A549 (cell line): ENCODE measurements around the gene CNTNAP2. TPM values are rescaled to one million over a fixed set of nuclear protein-coding genes. Genes with fewer than 3 reads are reported as not detected.
"Not testable (repeated sequence)": the region's sequence is repeated elsewhere in the genome, so short reads cannot be mapped to it uniquely, and the experiment has no call there.

Experiments used
- ATAC-seq, 2 experiments: fragments of 200-7000 bp in 1 of 2; fragments of >200 bp in 1 of 2; cut with Nextera tagmentation in 1 of 2; cut with Tn5 transposase in 1 of 2; 3 replicates each; pipeline versions ENCODE4 v1.8.0 to v1.9.1; 2018 to 2020; ENCODE audit warnings: mild to moderate bottlenecking in 1 of 2, moderate library complexity in 1 of 2
- CTCF ChIA-PET: fragments of 300-600 bp; sonication (Branson Sonifier 250); formaldehyde crosslinking; extraction: SDS; loops from one replicate; lab custom pipeline; 2021; ENCODE audit warnings: antibody characterized with exemption, inconsistent platforms; lab: Yijun Ruan, JAX
- POLR2A ChIA-PET: fragments of 350-600 bp; formaldehyde crosslinking; extraction: SDS; loops from one replicate; lab custom pipeline; 2021; ENCODE audit warnings: antibody characterized with exemption, inconsistent platforms; lab: Yijun Ruan, JAX
- DNase-seq, 2 experiments: peaks; one replicate each; pipeline versions ENCODE4 v3.0.0 to v3.0.0-alpha.2; 2011 to 2016; ENCODE audit warnings: low read depth in 1 of 2, low spot score in 1 of 2
- FAIRE-seq: peaks from 2 replicates; lab custom pipeline; 2011; peaks lifted over from hg19 to GRCh38; lab: Jason Lieb, UNC
- H3K27ac ChIP-seq, 2 experiments: fragments of >200 bp; sonication (Bioruptor Twin); formaldehyde crosslinking; 3 replicates each; pipeline ENCODE4 v1.5.1; 2016 to 2017
- H3K4me1 ChIP-seq: fragments of >200 bp; sonication (Bioruptor Twin); formaldehyde crosslinking; 3 replicates; pipeline ENCODE4 v1.6.1; 2016
- H3K4me2 ChIP-seq: fragments of >200 bp; sonication (Bioruptor Twin); formaldehyde crosslinking; 3 replicates; pipeline ENCODE4 v1.6.1; 2016
- H3K4me3 ChIP-seq: fragments of >200 bp; sonication (Bioruptor Twin); formaldehyde crosslinking; 3 replicates; pipeline ENCODE4 v1.5.1; 2016
- H3K9me3 ChIP-seq: fragments of >200 bp; sonication (Bioruptor Twin); formaldehyde crosslinking; 3 replicates; pipeline ENCODE4 v1.6.1; 2016
- CBX2 ChIP-seq: fragments of 200-600 bp; sonication (generic); IDR thresholded peaks from 2 replicates; pipeline ENCODE4 v1.6.1; 2016; ENCODE audit warnings: low read depth, mild to moderate bottlenecking, borderline replicate concordance
- CBX8 ChIP-seq: fragments of 200-600 bp; sonication (generic); IDR thresholded peaks from 2 replicates; pipeline ENCODE4 v1.6.1; 2016
- CHD4 ChIP-seq: fragments of 200-600 bp; sonication (generic); IDR thresholded peaks from 2 replicates; pipeline ENCODE4 v1.6.1; 2016; ENCODE audit warnings: antibody characterized with exemption, mild to moderate bottlenecking, borderline replicate concordance
- EHMT2 ChIP-seq: fragments of 200-600 bp; sonication (generic); IDR thresholded peaks from 2 replicates; pipeline ENCODE4 v1.6.1; 2016; ENCODE audit warnings: antibody characterized with exemption, low read depth, mild to moderate bottlenecking, moderate library complexity
- EP300 ChIP-seq, 2 experiments: fragments of >200 bp; sonication (Bioruptor Twin); formaldehyde crosslinking; IDR thresholded peaks; 2 replicates in 1 of 2; 3 replicates in 1 of 2; pipeline ENCODE4 v1.6.1; 2016 to 2017
- FOXS1 ChIP-seq: fragments of 250-450 bp; sonication (Bioruptor Pico); IDR thresholded peaks from 2 replicates; pipeline ENCODE4 v1.5.0; 2020; ENCODE audit warnings: mild to moderate bottlenecking, moderate library complexity
- HDAC2 ChIP-seq: fragments of 200-600 bp; sonication (generic); IDR thresholded peaks from 2 replicates; pipeline ENCODE4 v1.6.1; 2016
- HES2 ChIP-seq: fragments of >200 bp; sonication (Bioruptor Twin); formaldehyde crosslinking; IDR thresholded peaks from 2 replicates; pipeline ENCODE4 v1.6.1; 2016
- HOXA7 ChIP-seq: fragments of 250-450 bp; sonication (Bioruptor Pico); IDR thresholded peaks from 2 replicates; pipeline ENCODE4 v1.5.0; 2020; ENCODE audit warnings: mild to moderate bottlenecking, moderate library complexity
- KDM5A ChIP-seq: fragments of 200-600 bp; sonication (generic); IDR thresholded peaks from 2 replicates; pipeline ENCODE4 v1.6.1; 2016; ENCODE audit warnings: antibody characterized with exemption, mild to moderate bottlenecking
- MAFK ChIP-seq: fragments of 450-650 bp; IDR thresholded peaks from 2 replicates; pipeline ENCODE4 v1.6.1; 2014; ENCODE audit not compliant: partially characterized antibody
- NPAS2 ChIP-seq: fragments of 250-450 bp; sonication (Bioruptor Pico); IDR thresholded peaks from 2 replicates; pipeline ENCODE4 v1.8.0; 2022; ENCODE audit warnings: mild to moderate bottlenecking, moderate library complexity, borderline replicate concordance
- POLR2A ChIP-seq: IDR thresholded peaks from 2 replicates; pipeline ENCODE4 v1.6.1; 2012; ENCODE audit warnings: mild to moderate bottlenecking, low read length
- POLR2AphosphoS2 ChIP-seq: conservative IDR thresholded peaks from 2 replicates; pipeline ENCODE4 v1.6.1; 2012; ENCODE audit warnings: low read length, improper control_type of control experiment, inconsistent platforms
- RCOR1 ChIP-seq: fragments of 150-350 bp; IDR thresholded peaks from 2 replicates; pipeline ENCODE4 v1.6.1; 2014; ENCODE audit warnings: antibody characterized with exemption, low read length, low read depth
- SMC3 ChIP-seq: fragments of >200 bp; sonication (Bioruptor Twin); formaldehyde crosslinking; IDR thresholded peaks from 3 replicates; pipeline ENCODE4 v1.6.1; 2018; ENCODE audit warnings: inconsistent platforms
- TP53 ChIP-seq: fragments of 250-450 bp; sonication (Bioruptor Pico); IDR thresholded peaks from 2 replicates; pipeline ENCODE4 v1.5.0; 2021; ENCODE audit warnings: mild to moderate bottlenecking, moderate library complexity
- USF2 ChIP-seq: fragments of 450-650 bp; IDR thresholded peaks from 2 replicates; pipeline ENCODE4 v1.6.1; 2014; ENCODE audit warnings: antibody characterized with exemption
- ZNF302 ChIP-seq: fragments of 250-450 bp; sonication (Bioruptor Pico); IDR thresholded peaks from 2 replicates; pipeline ENCODE4 v1.9.0; 2021; ENCODE audit warnings: inconsistent platforms, mild to moderate bottlenecking, moderate library complexity
- ZSCAN20 ChIP-seq: fragments of 250-450 bp; sonication (Bioruptor Pico); IDR thresholded peaks from 2 replicates; pipeline ENCODE4 v1.8.0; 2022; ENCODE audit warnings: mild to moderate bottlenecking, moderate library complexity
- WGBS: methylation state at CpG from one replicate; pipeline ENCODE4 v1.1.6; 2017; ENCODE audit errors: missing lambda C conversion rate; 5-methylcytosine and 5-hydroxymethylcytosine counted together
- polyA plus RNA-seq, 4 experiments: library from polyadenylated mRNA; depleted of rRNA in 3 of 4; stranded (reverse); fragments of >200 nt; fragmentation: RNase III in 1 of 4; extraction: RNeasy Plus Mini Kit Qiagen cat#74134 plus additional on column Dnase treatment in 1 of 4; gene quantifications; 2 replicates in 3 of 4; 3 replicates in 1 of 4; pipeline ENCODE4 v1.2.3, GENCODE V29; 2011 to 2017
- TF ChIP-seq, protein P1 (sequence below): IDR thresholded peaks from 2 replicates; pipeline ENCODE4 v1.6.1; 2012; ENCODE audit warnings: low read depth, borderline replicate concordance
- TF ChIP-seq, protein P2 (sequence below): IDR thresholded peaks from 2 replicates; pipeline ENCODE4 v1.6.1; 2012

Gene CNTNAP2
- polyA plus RNA-seq, 2 of the 4 experiments (the other 2 are of a cell fraction), result 0.05 to 0.13 TPM

DNA sequence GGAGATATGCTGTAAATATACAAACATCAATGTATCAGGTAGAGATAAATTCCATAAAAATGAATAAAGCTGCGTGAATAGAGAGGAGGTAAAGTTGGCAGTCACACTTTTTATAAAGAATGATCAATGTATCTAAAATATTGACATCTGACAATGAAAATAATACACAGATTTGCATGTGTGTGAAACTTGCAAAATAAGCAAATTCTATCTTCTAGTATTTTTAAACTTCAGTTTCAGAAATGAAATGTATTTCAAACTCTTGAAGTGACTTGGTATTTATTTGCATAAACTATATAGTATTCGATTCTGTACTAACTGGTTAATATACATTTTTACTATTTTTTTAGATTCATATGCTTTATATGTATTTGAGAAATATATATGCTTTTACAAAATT lies 986.6 kb downstream of the CNTNAP2 start:
- Histone ChIP-seq H3K9me3 (0 out of 3 replicates have a peak, but pooled peaks cover 2% of the 10 kb centered on the region), H3K4me1 (no peaks in the 10 kb centered on the region), H3K4me3 (no peak overlapping the region), H3K4me2 (no peak overlapping the region), H3K27ac (no peak overlapping the region)
- under 1% methylated on average over 2 of the region's 2 CpGs for WGBS
- CTCF ChIA-PET, result no interaction called here
- DNase-seq (no peak), FAIRE-seq (no peak), ATAC-seq (no peak)
- POLR2A ChIA-PET, result no interaction called here
- TF ChIP-seq MAFK (peak; percentile 46), RCOR1 (no peak)

- Histone ChIP-seq H3K9me3 (no peaks in the 10 kb centered on the region; the same call in 2 of the 3 replicates), H3K4me3 (no peak overlapping the region), H3K27ac (no peak overlapping the region), H3K4me1 (no peaks in the 10 kb centered on the region), H3K4me2 (no peak overlapping the region)
- POLR2A ChIA-PET, result no interaction called here
- ATAC-seq (no peak), FAIRE-seq (no peak), DNase-seq (no peak)
- CTCF ChIA-PET, result no interaction called here
- no peak for TF ChIP-seq HOXA7 (CRISPR knock-in tag)
- no peak for TF ChIP-seq USF2
- TF ChIP-seq ZNF302 (CRISPR knock-in tag), result no peak
- no peak for TF ChIP-seq ZSCAN20 (CRISPR knock-in tag)
- TF ChIP-seq CHD4, result no peak
- no peak for TF ChIP-seq KDM5A
- no peak for TF ChIP-seq NPAS2
- 3% methylated on average over 2 of the region's 2 CpGs for WGBS
Measured at GRCh38 chr7:147106746-147107145, 990.1 kb downstream of the CNTNAP2 start.

DNA sequence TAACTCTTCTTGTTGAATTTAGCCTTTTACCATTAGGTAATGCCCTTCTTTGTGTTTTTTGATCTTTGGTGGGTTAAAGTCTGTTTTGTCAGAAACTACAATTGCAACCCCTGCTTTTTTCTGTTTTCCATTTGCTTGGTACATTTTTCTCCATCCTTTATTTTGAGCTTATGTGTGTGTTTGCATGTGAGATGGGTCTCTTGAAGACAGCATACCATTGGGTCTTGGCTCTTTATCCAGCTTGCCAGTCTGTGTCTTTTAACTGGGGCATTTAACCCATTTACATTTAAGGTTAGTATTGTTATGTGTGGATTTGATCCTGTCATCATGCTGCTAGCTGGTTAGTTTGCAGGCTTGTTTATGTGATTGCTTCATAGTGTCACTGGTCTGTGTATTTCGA lies 997.9 kb downstream of the CNTNAP2 start:
- H3K27ac ChIP-seq, CTCF ChIA-PET, H3K4me3 ChIP-seq, H3K9me3 ChIP-seq, FAIRE-seq, DNase-seq, H3K4me2 ChIP-seq, H3K4me1 ChIP-seq, POLR2A ChIA-PET, ATAC-seq: not testable (repeated sequence)
- 0% methylated on average over 1 of the region's 1 CpG for WGBS

- WGBS, result 17% methylated on average over 2 of the region's 2 CpGs
- no peak overlapping the region for H3K27ac ChIP-seq
- no peak for FAIRE-seq
- no peak overlapping the region for H3K4me2 ChIP-seq
- ChIA-PET CTCF (no interaction called here), POLR2A (no interaction called here)
- no peaks in the 10 kb centered on the region; the same call in 2 of the 3 replicates for H3K9me3 ChIP-seq
- DNase-seq, result no peak
- no peak for ATAC-seq
- no peak overlapping the region for H3K4me3 ChIP-seq
- no peaks in the 10 kb centered on the region for H3K4me1 ChIP-seq
- TF ChIP-seq CBX8, result no peak
- TF ChIP-seq EP300 (IDR thresholded peaks at IDR 0.05), result no peak
- TF ChIP-seq, protein P1, sequence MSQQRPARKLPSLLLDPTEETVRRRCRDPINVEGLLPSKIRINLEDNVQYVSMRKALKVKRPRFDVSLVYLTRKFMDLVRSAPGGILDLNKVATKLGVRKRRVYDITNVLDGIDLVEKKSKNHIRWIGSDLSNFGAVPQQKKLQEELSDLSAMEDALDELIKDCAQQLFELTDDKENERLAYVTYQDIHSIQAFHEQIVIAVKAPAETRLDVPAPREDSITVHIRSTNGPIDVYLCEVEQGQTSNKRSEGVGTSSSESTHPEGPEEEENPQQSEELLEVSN, result no peak
- TF ChIP-seq ZNF302 (CRISPR knock-in tag), result no peak
- no peak for TF ChIP-seq HES2
- no peak for TF ChIP-seq POLR2AphosphoS2
- TF ChIP-seq FOXS1, result no peak
- no peak for TF ChIP-seq TP53 (CRISPR knock-in tag)
- TF ChIP-seq, protein P2, sequence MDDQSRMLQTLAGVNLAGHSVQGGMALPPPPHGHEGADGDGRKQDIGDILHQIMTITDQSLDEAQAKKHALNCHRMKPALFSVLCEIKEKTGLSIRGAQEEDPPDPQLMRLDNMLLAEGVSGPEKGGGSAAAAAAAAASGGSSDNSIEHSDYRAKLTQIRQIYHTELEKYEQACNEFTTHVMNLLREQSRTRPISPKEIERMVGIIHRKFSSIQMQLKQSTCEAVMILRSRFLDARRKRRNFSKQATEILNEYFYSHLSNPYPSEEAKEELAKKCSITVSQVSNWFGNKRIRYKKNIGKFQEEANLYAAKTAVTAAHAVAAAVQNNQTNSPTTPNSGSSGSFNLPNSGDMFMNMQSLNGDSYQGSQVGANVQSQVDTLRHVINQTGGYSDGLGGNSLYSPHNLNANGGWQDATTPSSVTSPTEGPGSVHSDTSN, result no peak
- no peak for TF ChIP-seq SMC3
- TF ChIP-seq EHMT2, result no peak
- no peak for TF ChIP-seq POLR2A
- no peak for TF ChIP-seq CBX2
- no peak for TF ChIP-seq HDAC2
Measured at GRCh38 chr7:147136352-147136751, 1019.8 kb downstream of the CNTNAP2 start.
